ENCODE results near the gene CDH18. TPM values are rescaled to one million over a fixed set of nuclear protein-coding genes. Genes with fewer than 3 reads are reported as not detected.

Gene CDH18
- total RNA-seq, 4 donors from 2014 or later: not detected

- TF ChIP-seq CTCF (IDR thresholded peaks at IDR 0.05; ENCODE audit: low read depth): no peak
These were observed 281.2 kb downstream of the CDH18 start for GRCh38 chr5:19706776-19707175.

GRCh38 chr5:19701731-19702130 is 286.3 kb downstream of the CDH18 start:
- no peak for TF ChIP-seq CTCF (IDR thresholded peaks at IDR 0.05; ENCODE audit: low read depth)

- no peak for TF ChIP-seq CTCF (IDR thresholded peaks at IDR 0.05; ENCODE audit: low read depth)
These were observed 292.9 kb downstream of the CDH18 start for GRCh38 chr5:19694949-19695611.

- no peak for TF ChIP-seq CTCF (IDR thresholded peaks at IDR 0.05; ENCODE audit: low read depth)
These were observed 297.0 kb downstream of the CDH18 start for GRCh38 chr5:19690978-19691377.

- no peak for TF ChIP-seq CTCF (IDR thresholded peaks at IDR 0.05; ENCODE audit: low read depth)
These were observed 302.5 kb downstream of the CDH18 start for GRCh38 chr5:19685473-19685872.

- TF ChIP-seq CTCF (IDR thresholded peaks at IDR 0.05; ENCODE audit: low read depth): no peak
These were observed 311.1 kb downstream of the CDH18 start for GRCh38 chr5:19676895-19677294.

- TF ChIP-seq CTCF (IDR thresholded peaks at IDR 0.05; ENCODE audit: low read depth): no peak
These were observed 327.3 kb downstream of the CDH18 start for GRCh38 chr5:19660679-19661078.

Measured in subcutaneous adipose tissue (tissue), 4 donors.